DOHH2 (cell line): ENCODE data around the gene UPK1B.

ENCODE experiments used
- H3F3A ChIP-seq: fragments of 200-600 bp; sonication (generic), shearing (Covaris generic); 2 replicates; pipeline ENCODE4 v1.6.0; 2016; ENCODE audit warnings: antibody characterized with exemption, mild to moderate bottlenecking; ENCODE audit not compliant: control insufficient read depth, insufficient read depth
- H3K27ac ChIP-seq: fragments of 200-600 bp; sonication (generic); 2 replicates; pipeline ENCODE4 v1.5.1; 2014; ENCODE audit warnings: low read depth, mild to moderate bottlenecking, low read length, moderate library complexity
- H3K27me3 ChIP-seq: fragments of 200-600 bp; sonication (generic); 2 replicates; pipeline ENCODE4 v1.6.1; 2014; ENCODE audit warnings: mild to moderate bottlenecking, low read length, mixed read lengths; ENCODE audit not compliant: control insufficient read depth
- H3K36me3 ChIP-seq: fragments of 200-600 bp; sonication (generic); 2 replicates; pipeline ENCODE4 v1.6.1; 2014; ENCODE audit warnings: mild to moderate bottlenecking, low read length, moderate library complexity, mixed read lengths; ENCODE audit not compliant: control insufficient read depth
- H3K4me1 ChIP-seq: fragments of 200-600 bp; sonication (generic); 2 replicates; pipeline ENCODE4 v1.6.1; 2014; ENCODE audit warnings: mild to moderate bottlenecking, low read length, mixed read lengths; ENCODE audit not compliant: control insufficient read depth
- H3K4me2 ChIP-seq: fragments of 200-600 bp; sonication (generic); 2 replicates; pipeline ENCODE4 v1.6.0; 2014; ENCODE audit warnings: mild to moderate bottlenecking, low read length, moderate library complexity
- H3K4me3 ChIP-seq: fragments of 200-600 bp; sonication (generic); 2 replicates; pipeline ENCODE4 v1.5.1; 2014; ENCODE audit warnings: mild to moderate bottlenecking, low read length, mixed read lengths
- H3K79me2 ChIP-seq: fragments of 200-600 bp; sonication (generic); 2 replicates; pipeline ENCODE4 v1.6.1; 2014; ENCODE audit warnings: mild to moderate bottlenecking, low read length, mixed read lengths; ENCODE audit not compliant: control insufficient read depth
- H3K9me2 ChIP-seq: fragments of 200-600 bp; sonication (generic); replicated peaks from 2 replicates; pipeline ENCODE4 v1.6.1; 2014; ENCODE audit warnings: mild to moderate bottlenecking, low read length, mixed read lengths; ENCODE audit not compliant: control insufficient read depth
- H3K9me3 ChIP-seq: fragments of 200-600 bp; sonication (generic); 2 replicates; pipeline ENCODE4 v1.6.1; 2014; ENCODE audit warnings: antibody characterized with exemption, low read length, mixed read lengths; ENCODE audit not compliant: control insufficient read depth, insufficient read depth
- H4K20me1 ChIP-seq: fragments of 200-600 bp; sonication (generic); 2 replicates; pipeline ENCODE4 v1.6.0; 2014; ENCODE audit warnings: low read depth, mild to moderate bottlenecking, antibody characterized with exemption, low read length, moderate library complexity; ENCODE audit not compliant: control insufficient read depth, insufficient read depth
- EZH2phosphoT487 ChIP-seq: fragments of 200-600 bp; sonication (generic); IDR thresholded peaks from 2 replicates; pipeline ENCODE4 v1.6.1; 2017; ENCODE audit warnings: borderline replicate concordance, mild to moderate bottlenecking, antibody characterized with exemption, low read length, moderate library complexity, mixed read lengths
- TF ChIP-seq, protein P1 (sequence below): fragments of 200-600 bp; sonication (generic); IDR thresholded peaks from one replicate; pipeline ENCODE4 v1.5.1; 2014; ENCODE audit warnings: antibody characterized with exemption, mild to moderate bottlenecking, low read depth, low read length; ENCODE audit not compliant: poor library complexity, severe bottlenecking

UPK1B gene

DNA sequence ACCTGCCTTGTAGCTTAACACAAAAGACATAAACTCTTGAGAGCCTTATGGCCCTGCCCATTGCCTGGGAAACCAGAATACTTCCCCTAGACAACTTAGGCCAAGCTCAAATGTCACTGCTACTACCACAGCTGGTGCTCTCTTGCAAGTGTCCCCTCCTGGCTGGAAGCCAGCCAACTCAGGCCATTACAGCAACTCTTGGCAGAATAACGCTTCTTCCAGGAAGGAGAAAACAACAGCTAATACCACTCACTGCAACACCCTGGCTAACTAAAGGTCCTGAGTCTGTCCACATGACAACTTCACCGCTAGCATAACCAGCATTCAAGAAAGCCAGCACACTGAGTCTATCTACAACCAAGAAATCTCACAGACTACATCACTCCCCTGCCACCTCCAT is 72.4 kb downstream of the UPK1B start:
- peaks cover 4% of the 10 kb centered on the region for H3F3A ChIP-seq
- H3K27ac ChIP-seq, result no peak overlapping the region
- H3K4me2 ChIP-seq, result no peak overlapping the region
- H3K9me2 ChIP-seq, result no peaks in the 10 kb centered on the region
- no peaks in the 10 kb centered on the region for H3K79me2 ChIP-seq
- no peak for TF ChIP-seq EZH2phosphoT487
- TF ChIP-seq, protein P1, sequence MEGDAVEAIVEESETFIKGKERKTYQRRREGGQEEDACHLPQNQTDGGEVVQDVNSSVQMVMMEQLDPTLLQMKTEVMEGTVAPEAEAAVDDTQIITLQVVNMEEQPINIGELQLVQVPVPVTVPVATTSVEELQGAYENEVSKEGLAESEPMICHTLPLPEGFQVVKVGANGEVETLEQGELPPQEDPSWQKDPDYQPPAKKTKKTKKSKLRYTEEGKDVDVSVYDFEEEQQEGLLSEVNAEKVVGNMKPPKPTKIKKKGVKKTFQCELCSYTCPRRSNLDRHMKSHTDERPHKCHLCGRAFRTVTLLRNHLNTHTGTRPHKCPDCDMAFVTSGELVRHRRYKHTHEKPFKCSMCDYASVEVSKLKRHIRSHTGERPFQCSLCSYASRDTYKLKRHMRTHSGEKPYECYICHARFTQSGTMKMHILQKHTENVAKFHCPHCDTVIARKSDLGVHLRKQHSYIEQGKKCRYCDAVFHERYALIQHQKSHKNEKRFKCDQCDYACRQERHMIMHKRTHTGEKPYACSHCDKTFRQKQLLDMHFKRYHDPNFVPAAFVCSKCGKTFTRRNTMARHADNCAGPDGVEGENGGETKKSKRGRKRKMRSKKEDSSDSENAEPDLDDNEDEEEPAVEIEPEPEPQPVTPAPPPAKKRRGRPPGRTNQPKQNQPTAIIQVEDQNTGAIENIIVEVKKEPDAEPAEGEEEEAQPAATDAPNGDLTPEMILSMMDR, result no peak
- peaks cover 9% of the 10 kb centered on the region for H3K4me1 ChIP-seq
- no peaks in the 10 kb centered on the region for H3K36me3 ChIP-seq
- no peaks in the 10 kb centered on the region for H3K9me3 ChIP-seq
- H3K4me3 ChIP-seq, result no peak overlapping the region
- no peaks in the 10 kb centered on the region for H4K20me1 ChIP-seq
- no peaks in the 10 kb centered on the region for H3K27me3 ChIP-seq
